Umbilical cord (tissue), 2 donors: ENCODE measurements around the gene RNF8. TPM values are rescaled to one million over a fixed set of nuclear protein-coding genes. Genes with fewer than 3 reads are reported as not detected.
"Not testable (repeated sequence)": the region's sequence is repeated elsewhere in the genome, so short reads cannot be mapped to it uniquely, and the experiment has no call there.

Experiments used
- DNase-seq: peaks from one replicate; pipeline ENCODE4 v3.0.0-alpha.2; 2015; ENCODE audit warnings: low spot score
- total RNA-seq: library from RNA; depleted of rRNA; stranded (reverse); fragments of >200 nt; gene quantifications from one replicate; pipeline ENCODE4 v1.2.3, GENCODE V29; 2014; ENCODE audit warnings: low replicate concordance; ENCODE audit not compliant: insufficient read depth

RNF8 gene
- total RNA-seq, 1 donor from 2014 or later, result 19.7 TPM

- no peak for DNase-seq
Observed at GRCh38 chr6:37321516-37322415, 32.0 kb upstream of the RNF8 start.

GRCh38 chr6:37323580-37323979 is 30.2 kb upstream of the RNF8 start:
- DNase-seq, result peak; percentile 31

GRCh38 chr6:37324131-37325033 is 29.4 kb upstream of the RNF8 start:
- no peak for DNase-seq

GRCh38 chr6:37330345-37330744 is 23.4 kb upstream of the RNF8 start:
- not testable (repeated sequence) for DNase-seq

- no peak for DNase-seq
Observed at GRCh38 chr6:37331047-37331446, 22.7 kb upstream of the RNF8 start.

- DNase-seq, result no peak
Observed at GRCh38 chr6:37332894-37333293, 20.9 kb upstream of the RNF8 start.

- DNase-seq, result no peak
Observed at GRCh38 chr6:37334047-37334446, 19.7 kb upstream of the RNF8 start.

- DNase-seq, result not testable (repeated sequence)
Observed at GRCh38 chr6:37338317-37338716, 15.5 kb upstream of the RNF8 start.

- DNase-seq, result no peak
Observed at GRCh38 chr6:37338745-37339255, 15.0 kb upstream of the RNF8 start.

- no peak for DNase-seq
Observed at GRCh38 chr6:37339741-37340638, 13.8 kb upstream of the RNF8 start.

GRCh38 chr6:37340639-37340943 is 13.2 kb upstream of the RNF8 start:
- no peak for DNase-seq

- no peak for DNase-seq
Observed at GRCh38 chr6:37343248-37343647, 10.5 kb upstream of the RNF8 start.

- DNase-seq, result no peak
Observed at GRCh38 chr6:37344308-37344707, 9.5 kb upstream of the RNF8 start.

GRCh38 chr6:37345804-37346203 is 8.0 kb upstream of the RNF8 start:
- DNase-seq, result not testable (repeated sequence)

GRCh38 chr6:37347177-37347576 is 6.6 kb upstream of the RNF8 start:
- no peak for DNase-seq

- DNase-seq, result no peak
Observed at GRCh38 chr6:37347670-37348111, 6.1 kb upstream of the RNF8 start.

GRCh38 chr6:37351027-37351426 is 2.8 kb upstream of the RNF8 start:
- no peak for DNase-seq

- no peak for DNase-seq
Observed at GRCh38 chr6:37352384-37352783, 1.4 kb upstream of the RNF8 start.

- peak; percentile 12 for DNase-seq
Observed at GRCh38 chr6:37354526-37355384, 972 bp downstream of the RNF8 start.

- DNase-seq, result no peak
Observed at GRCh38 chr6:37357288-37357687, 3.5 kb downstream of the RNF8 start.
